ENCODE results near the gene SDSL. TPM values are rescaled to one million over a fixed set of nuclear protein-coding genes. Genes with fewer than 3 reads are reported as not detected.

SDSL gene
- polyA plus RNA-seq, 1 donor (not counting 4 experiments of a cell fraction or from before 2014, with no cell fraction given): 1.9 TPM

DNA sequence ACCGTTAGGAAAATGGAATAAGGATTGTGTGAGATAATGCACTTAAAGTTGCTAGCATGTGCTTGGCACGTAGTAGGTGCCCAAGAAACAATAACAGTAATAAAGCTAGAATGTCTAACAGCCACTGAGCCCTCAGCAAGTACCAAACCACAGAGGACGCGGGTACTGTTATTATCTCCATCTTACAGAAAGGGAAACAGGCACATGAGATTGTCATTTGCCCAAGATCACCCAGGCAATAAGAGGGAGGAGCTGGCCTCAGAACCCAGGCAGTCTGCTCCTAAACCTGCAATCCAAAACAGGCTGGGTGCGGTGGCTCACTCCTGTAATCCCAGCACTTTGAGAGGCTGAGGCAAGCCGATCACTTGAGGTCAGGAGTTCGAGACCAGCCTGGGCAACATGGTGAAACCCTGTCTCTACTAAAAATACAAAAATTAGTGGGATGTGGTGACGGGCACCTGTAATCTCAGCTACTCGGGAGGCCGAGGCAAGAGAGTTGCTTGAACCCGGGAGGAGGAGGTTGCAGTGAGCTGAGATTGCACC lies 13.4 kb upstream of the SDSL start:
- H3K4me1 ChIP-seq (ENCODE audit: control insufficient read depth, extremely low read depth, insufficient read depth, low read length): no peaks in the 10 kb centered on the region
- H3K4me2 ChIP-seq (ENCODE audit: control insufficient read depth, extremely low read depth, insufficient read depth, low read depth, low read length): no peak overlapping the region
- dilution Hi-C loops (cut with MboI; ENCODE audit: extremely low pct_ligation_motif_present, low sequenced_read_pairs): no loop called here
- H3K9me1 ChIP-seq (ENCODE audit: control insufficient read depth, extremely low read depth, insufficient read depth, low read length): no peaks in the 10 kb centered on the region
- H3K27me3 ChIP-seq (ENCODE audit: control insufficient read depth, extremely low read depth, insufficient read depth, low read length): no peaks in the 10 kb centered on the region
- H3K36me3 ChIP-seq (ENCODE audit: control insufficient read depth in 2 of 2, extremely low read depth in 1 of 2, insufficient read depth in 2 of 2, low read length in 2 of 2): no peaks in the 10 kb centered on the region
- H3K27ac ChIP-seq (ENCODE audit: control insufficient read depth, insufficient read depth, low read length): no peak overlapping the region
- no peaks in the 10 kb centered on the region for H3K79me2 ChIP-seq (ENCODE audit: control insufficient read depth, insufficient read depth, low read length)
- H2AFZ ChIP-seq (ENCODE audit: control insufficient read depth, low read length): no peak overlapping the region
- no peak overlapping the region for H3K4me3 ChIP-seq (ENCODE audit: control insufficient read depth in 2 of 3, extremely low read depth in 1 of 3, insufficient read depth in 2 of 3, low read depth in 1 of 3, low read length in 3 of 3)
- H3K9me3 ChIP-seq (ENCODE audit: control insufficient read depth, low read depth, low read length): no peaks in the 10 kb centered on the region
- no peak for TF ChIP-seq EZH2 (IDR thresholded peaks at IDR 0.05; ENCODE audit: low read length)
- TF ChIP-seq, protein P1, sequence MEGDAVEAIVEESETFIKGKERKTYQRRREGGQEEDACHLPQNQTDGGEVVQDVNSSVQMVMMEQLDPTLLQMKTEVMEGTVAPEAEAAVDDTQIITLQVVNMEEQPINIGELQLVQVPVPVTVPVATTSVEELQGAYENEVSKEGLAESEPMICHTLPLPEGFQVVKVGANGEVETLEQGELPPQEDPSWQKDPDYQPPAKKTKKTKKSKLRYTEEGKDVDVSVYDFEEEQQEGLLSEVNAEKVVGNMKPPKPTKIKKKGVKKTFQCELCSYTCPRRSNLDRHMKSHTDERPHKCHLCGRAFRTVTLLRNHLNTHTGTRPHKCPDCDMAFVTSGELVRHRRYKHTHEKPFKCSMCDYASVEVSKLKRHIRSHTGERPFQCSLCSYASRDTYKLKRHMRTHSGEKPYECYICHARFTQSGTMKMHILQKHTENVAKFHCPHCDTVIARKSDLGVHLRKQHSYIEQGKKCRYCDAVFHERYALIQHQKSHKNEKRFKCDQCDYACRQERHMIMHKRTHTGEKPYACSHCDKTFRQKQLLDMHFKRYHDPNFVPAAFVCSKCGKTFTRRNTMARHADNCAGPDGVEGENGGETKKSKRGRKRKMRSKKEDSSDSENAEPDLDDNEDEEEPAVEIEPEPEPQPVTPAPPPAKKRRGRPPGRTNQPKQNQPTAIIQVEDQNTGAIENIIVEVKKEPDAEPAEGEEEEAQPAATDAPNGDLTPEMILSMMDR (optimal IDR thresholded peaks at IDR 0.05 in 1 of 3, IDR thresholded peaks at IDR 0.05 in 1 of 3, conservative IDR thresholded peaks at IDR 0.05 in 1 of 3; ENCODE audit: extremely low read depth in 1 of 3, insufficient read depth in 2 of 3, low read length in 3 of 3): no peak
- DNase-seq (ENCODE audit: low read depth, low spot score) (no peak), FAIRE-seq (no peak)
- no peak overlapping the region for H3K9ac ChIP-seq (ENCODE audit: control insufficient read depth, extremely low read depth, insufficient read depth, low read length)
- no peaks in the 10 kb centered on the region for H4K20me1 ChIP-seq (ENCODE audit: control insufficient read depth, extremely low read depth, insufficient read depth, low read length)

GRCh38 chr12:113409462-113410124 lies 12.6 kb upstream of the SDSL start:
- Histone ChIP-seq H3K79me2 (ENCODE audit: control insufficient read depth, insufficient read depth, low read length) (no peaks in the 10 kb centered on the region), H3K4me3 (ENCODE audit: control insufficient read depth in 2 of 3, extremely low read depth in 1 of 3, insufficient read depth in 2 of 3, low read depth in 1 of 3, low read length in 3 of 3) (no peak overlapping the region), H3K36me3 (ENCODE audit: control insufficient read depth in 2 of 2, extremely low read depth in 1 of 2, insufficient read depth in 2 of 2, low read length in 2 of 2) (no peaks in the 10 kb centered on the region), H3K9me1 (ENCODE audit: control insufficient read depth, extremely low read depth, insufficient read depth, low read length) (no peaks in the 10 kb centered on the region), H3K9ac (ENCODE audit: control insufficient read depth, extremely low read depth, insufficient read depth, low read length) (no peak overlapping the region), H3K27ac (ENCODE audit: control insufficient read depth, insufficient read depth, low read length) (no peak overlapping the region), H3K27me3 (ENCODE audit: control insufficient read depth, extremely low read depth, insufficient read depth, low read length) (peaks cover under 1% of the 10 kb centered on the region), H2AFZ (ENCODE audit: control insufficient read depth, low read length) (no peak overlapping the region), H3K9me3 (ENCODE audit: control insufficient read depth, low read depth, low read length) (no peaks in the 10 kb centered on the region), H3K4me1 (ENCODE audit: control insufficient read depth, extremely low read depth, insufficient read depth, low read length) (no peaks in the 10 kb centered on the region), H4K20me1 (ENCODE audit: control insufficient read depth, extremely low read depth, insufficient read depth, low read length) (no peaks in the 10 kb centered on the region), H3K4me2 (ENCODE audit: control insufficient read depth, extremely low read depth, insufficient read depth, low read depth, low read length) (no peak overlapping the region)
- TF ChIP-seq, protein P1 (optimal IDR thresholded peaks at IDR 0.05 in 1 of 3, IDR thresholded peaks at IDR 0.05 in 1 of 3, conservative IDR thresholded peaks at IDR 0.05 in 1 of 3; ENCODE audit: extremely low read depth in 1 of 3, insufficient read depth in 2 of 3, low read length in 3 of 3): no peak
- no peak for TF ChIP-seq EZH2 (IDR thresholded peaks at IDR 0.05; ENCODE audit: low read length)
- dilution Hi-C loops (cut with MboI; ENCODE audit: extremely low pct_ligation_motif_present, low sequenced_read_pairs): no loop called here
- no peak for FAIRE-seq
- DNase-seq (ENCODE audit: low read depth, low spot score): no peak
